Hematopoietic multipotent progenitor cell treated with erythropoietin and hydrocortisone succinate and interleukin-3 and kit ligand, for 17 days (in vitro differentiated cells): ENCODE data around the gene MKNK2.
"Not testable (repeated sequence)": the region's sequence is repeated elsewhere in the genome, so short reads cannot be mapped to it uniquely, and the experiment has no call there.

ENCODE experiments used
- DNase-seq: peaks from one replicate; pipeline ENCODE4 v3.0.0-alpha.2; 2015; ENCODE audit warnings: low spot score

Gene MKNK2

GRCh38 chr19:2044709-2045500, 6.1 kb downstream of the MKNK2 start:
- DNase-seq: no peak

- DNase-seq: peak; percentile 40
These were observed 6.9 kb downstream of the MKNK2 start for GRCh38 chr19:2043961-2044708.

DNA sequence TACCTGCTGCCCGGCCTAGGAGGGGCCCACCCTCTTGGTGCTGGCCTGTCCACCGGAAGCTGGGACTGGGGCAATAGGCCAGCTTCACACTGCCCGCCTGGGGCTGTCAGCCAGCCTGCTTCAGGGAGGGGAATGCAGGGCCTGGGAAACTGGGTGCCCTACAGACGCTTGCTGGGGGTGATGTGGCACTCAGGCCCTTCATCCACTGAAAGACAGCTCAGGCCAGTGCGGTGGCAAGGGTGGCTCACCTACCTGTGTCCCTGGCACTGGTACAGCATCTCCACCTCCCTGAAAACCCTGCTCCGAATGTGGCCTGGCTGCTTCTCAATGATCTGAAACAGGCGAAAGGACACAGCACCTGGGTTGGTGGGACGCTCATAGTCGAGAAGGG, 7.8 kb downstream of the MKNK2 start:
- DNase-seq: no peak

GRCh38 chr19:2042485-2043250, 8.4 kb downstream of the MKNK2 start:
- no peak for DNase-seq

DNA sequence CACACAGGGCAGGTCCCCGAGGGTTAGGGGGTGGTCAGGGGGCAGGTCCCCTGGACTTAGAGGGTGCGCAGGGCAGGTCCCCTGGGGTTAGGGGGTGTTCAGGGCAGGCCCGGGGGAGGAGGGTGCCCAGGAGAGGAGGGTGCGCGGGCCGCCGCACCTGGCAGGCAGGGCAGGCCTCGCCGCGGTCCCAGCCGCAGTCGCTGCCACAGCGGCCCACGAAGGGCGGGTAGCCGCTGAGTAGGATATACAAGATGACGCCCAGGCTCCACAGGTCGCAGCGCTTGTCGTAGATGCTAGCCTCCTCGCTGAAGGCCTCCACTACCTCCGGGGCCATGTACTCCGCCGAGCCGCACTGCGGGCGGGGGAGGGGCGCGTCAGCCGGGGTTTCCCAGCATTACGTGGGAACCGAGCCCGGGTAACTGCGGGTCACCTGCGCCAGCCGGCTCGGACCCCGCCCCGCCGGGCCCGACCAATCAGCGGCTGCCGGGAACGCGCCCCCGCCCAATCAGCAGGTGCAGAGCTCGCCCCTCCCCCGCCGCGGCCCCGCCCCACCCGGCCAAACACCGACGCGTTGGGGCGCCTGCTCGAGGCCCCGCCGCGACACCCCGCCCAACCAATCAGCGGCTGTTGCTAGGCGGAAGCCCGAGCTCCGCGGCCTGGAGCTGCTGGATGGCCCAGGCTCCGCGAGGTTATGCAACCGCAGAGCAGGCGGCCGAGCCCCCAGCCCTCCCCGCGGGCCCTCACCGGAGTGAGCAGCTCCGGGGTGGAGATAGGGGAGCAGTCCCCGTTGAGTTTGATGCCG, 9.2 kb downstream of the MKNK2 start:
- DNase-seq: peak; percentile 95

DNA sequence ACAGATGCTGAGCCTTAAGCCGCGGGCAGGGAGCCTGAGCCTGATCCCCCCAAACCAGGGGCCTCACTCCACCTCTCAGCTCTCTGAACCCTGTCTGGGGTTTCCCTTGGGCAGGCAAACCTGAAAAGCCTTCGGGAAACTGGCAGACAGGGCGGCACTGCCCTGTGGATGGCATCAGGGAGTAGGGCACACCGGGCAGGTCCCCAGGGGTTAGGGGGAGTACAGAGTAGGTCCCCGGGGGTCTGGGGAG, 9.7 kb downstream of the MKNK2 start:
- DNase-seq: no peak

DNA sequence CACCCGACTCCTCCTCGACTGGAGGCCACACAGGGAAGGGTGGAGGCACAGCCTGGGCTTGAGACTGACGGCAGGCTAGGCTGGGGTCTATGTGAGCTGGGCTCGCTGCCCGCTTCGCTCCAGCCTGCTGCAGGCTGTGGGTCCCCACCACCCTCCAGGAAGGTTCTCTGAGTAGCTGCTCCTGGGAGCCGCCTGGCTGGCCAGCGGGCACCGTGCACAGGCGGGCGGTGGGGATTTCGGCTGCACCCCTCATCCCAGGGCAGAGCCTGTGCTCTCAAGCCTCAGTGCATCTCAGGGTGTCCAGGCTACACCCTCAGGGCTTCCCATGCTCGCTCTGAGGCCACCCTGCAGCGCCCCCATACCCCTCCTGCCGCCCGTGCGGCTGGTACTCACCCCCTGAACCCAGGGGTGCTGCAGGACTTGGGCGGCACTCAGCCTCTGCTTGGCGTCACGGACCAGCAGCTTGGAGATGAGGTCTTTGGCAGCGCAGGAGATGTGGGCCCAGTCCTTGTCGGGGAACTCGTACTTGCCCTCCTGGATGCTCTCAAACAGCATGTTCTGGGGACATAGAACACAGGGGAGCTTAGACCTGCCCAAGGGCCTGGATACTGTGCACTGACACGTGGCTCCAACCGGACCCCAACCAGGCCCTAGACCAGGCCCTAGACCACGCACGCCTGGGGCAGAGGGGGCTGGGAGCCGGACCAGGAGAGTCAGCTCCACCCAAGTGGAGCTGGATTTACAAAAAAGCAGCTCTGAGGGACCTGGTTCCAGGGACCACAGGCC, 10.2 kb downstream of the MKNK2 start:
- DNase-seq: peak; percentile 18

GRCh38 chr19:2039959-2040646, 10.9 kb downstream of the MKNK2 start:
- DNase-seq: peak; percentile 31

DNA sequence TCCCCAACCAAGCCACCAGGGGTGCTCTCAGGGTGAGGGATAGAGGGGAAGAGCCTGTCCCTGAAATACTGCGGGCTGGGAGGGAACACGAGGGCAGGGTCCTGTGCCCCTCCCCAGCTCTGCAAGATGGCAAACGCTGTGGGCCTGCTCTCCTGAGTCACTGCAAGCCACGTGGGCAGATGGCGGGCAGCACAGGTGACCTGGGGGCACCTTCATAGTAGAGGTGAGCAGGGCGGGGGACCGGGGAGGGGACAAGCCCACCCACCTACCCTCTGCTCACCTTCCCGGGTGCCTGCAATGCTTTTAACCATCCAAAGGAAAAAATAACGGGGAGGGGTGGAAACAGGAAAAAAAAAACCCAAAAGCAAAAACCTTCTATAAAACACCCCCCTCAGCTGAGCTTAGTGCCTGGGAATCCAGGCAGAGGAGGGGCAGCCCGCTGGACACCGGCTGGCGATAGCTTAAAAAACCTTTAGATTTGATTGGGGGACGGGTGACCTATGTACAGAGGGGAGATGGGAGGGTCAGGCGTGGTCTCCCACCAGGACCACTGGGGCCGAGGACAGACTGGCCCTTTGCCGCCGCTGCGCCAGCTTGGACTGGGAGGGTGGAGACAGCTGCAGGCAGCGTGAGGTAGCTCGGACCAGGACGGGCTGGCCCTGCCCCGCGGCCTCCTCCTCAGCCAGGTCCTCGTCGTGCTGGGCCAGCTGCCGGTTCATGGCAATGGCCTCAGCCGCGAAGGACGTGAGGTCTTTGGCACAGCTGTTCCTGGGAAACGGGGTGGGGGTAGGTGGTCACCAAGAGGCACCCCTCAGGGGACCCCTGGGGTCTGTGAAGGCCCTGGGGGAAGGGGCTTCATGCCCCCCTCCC, 11.7 kb downstream of the MKNK2 start:
- DNase-seq: peak; percentile 24

DNA sequence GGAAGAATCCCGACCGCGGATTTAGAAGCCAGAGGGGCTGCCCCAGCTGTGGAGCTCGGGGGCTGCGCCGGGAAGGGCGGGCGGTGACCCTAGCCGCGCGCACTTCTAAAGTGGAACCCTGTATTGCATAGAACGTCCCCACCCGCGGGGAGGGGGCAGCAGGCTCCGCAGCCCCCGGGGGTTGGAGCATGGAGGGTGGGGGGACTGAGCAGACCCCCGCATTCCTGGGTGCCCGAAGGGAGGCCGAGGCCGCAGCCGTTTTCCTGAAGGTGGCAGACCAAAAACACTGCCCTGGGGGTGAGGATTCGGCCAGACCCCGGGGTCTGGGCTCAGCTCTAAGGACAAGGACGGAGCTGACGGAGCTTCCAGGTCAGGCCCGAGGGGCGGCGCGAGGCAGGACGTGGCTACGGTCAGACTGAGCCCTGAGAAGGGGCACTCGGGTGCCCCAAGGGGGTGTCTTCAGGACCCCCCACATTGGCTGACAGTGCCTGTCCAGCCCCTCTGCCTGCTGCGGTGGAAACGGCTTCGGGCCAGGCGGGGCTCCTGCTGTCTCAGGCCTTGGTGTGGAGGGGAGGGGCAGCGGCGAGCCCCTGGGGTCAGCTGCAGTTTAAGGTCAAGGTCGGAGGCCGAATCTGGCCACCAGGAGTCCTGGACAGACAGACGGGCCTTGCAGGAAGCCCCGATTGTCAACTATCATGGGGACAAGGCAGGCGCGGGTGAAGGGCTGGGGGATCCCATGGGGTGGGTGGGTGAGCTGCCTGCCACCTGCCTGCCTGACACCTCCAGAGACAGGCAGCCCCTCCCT, 12.6 kb downstream of the MKNK2 start:
- peak; percentile 12 for DNase-seq

GRCh38 chr19:2037651-2038255, 13.3 kb downstream of the MKNK2 start:
- peak; percentile 7 for DNase-seq

DNA sequence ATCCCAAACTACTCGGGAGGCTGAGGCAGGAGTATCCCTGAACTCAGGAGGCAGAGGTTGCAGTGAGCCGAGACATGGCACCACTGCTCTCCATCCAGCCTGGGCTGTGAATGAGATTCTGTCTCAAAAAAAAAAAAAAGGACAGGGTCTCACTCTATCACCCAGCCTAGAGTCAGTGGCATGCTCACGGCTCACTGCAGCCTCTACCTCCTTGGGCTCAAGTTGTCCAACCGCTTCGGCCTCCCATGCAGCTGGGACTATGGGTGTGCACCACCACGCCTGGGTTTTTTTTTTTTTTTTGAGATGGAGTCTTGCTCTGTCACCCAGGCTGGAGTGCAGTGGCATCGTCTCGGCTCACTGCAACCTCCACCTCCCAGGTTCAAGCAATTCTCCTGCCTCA, 14.6 kb downstream of the MKNK2 start:
- DNase-seq: no peak

- DNase-seq: no peak
These were observed 15.5 kb downstream of the MKNK2 start for GRCh38 chr19:2035590-2035991.

- DNase-seq: peak; percentile 77
These were observed 16.1 kb downstream of the MKNK2 start for GRCh38 chr19:2034729-2035589.

- DNase-seq: not testable (repeated sequence)
These were observed 16.8 kb downstream of the MKNK2 start for GRCh38 chr19:2034253-2034652.

GRCh38 chr19:2033825-2034159, 17.3 kb downstream of the MKNK2 start:
- no peak for DNase-seq

GRCh38 chr19:2033115-2033824, 17.8 kb downstream of the MKNK2 start:
- DNase-seq: no peak
